Right cardiac atrium (tissue), 5 donors: ENCODE results near the gene SEPTIN5. TPM values are rescaled to one million over a fixed set of nuclear protein-coding genes. Genes with fewer than 3 reads are reported as not detected.

Experiments used
- ATAC-seq, 2 donors: fragments of 200-7000 bp; cut with Tn5 transposase; one replicate each; pipeline versions ENCODE4 v1.8.0 to v1.9.1; 2020; ENCODE audit warnings: moderate library complexity in 2 of 2, mild to moderate bottlenecking in 1 of 2
- DNase-seq, 3 donors: peaks; one replicate each; pipeline ENCODE4 v3.0.0-alpha.2; 2020
- H3K27ac ChIP-seq: one replicate; pipeline ENCODE4 v1.5.1; 2013; ENCODE audit warnings: mild to moderate bottlenecking, low read length, control low read depth, moderate library complexity
- H3K27me3 ChIP-seq: one replicate; pipeline ENCODE4 v1.6.1; 2013; ENCODE audit not compliant: control insufficient read depth, insufficient read depth
- H3K4me1 ChIP-seq: one replicate; pipeline ENCODE4 v1.6.1; 2013; ENCODE audit warnings: low read length; ENCODE audit not compliant: control insufficient read depth, insufficient read depth
- H3K4me3 ChIP-seq: one replicate; pipeline ENCODE4 v1.5.1; 2013; ENCODE audit warnings: low read length, control low read depth
- H3K9me3 ChIP-seq: one replicate; pipeline ENCODE4 v1.6.1; 2013; ENCODE audit warnings: low read length; ENCODE audit not compliant: control insufficient read depth
- WGBS: extraction: QIAGEN DNeasy Blood & Tissue Kit; methylation state at CpG from one replicate; pipeline ENCODE4 v1.1.7; 2013; 5-methylcytosine and 5-hydroxymethylcytosine counted together
- intact Hi-C, 4 donors: fragments of 100-400 bp; cut with DNase I; formaldehyde crosslinking; loops; one replicate each; pipeline versions ENCODE4 v1.11.0 to v1.14.0; 2022 to 2023
- long read RNA-seq, 4 donors: library from polyadenylated mRNA; unstranded; transcript quantifications; one replicate each; pipeline ENCODE4 v2.0.0, GENCODE V29; 2020 to 2021
- polyA plus RNA-seq: library from polyadenylated mRNA; stranded (reverse); fragments of 200-250 nt; gene quantifications from one replicate; pipeline ENCODE4 v1.2.3, GENCODE V29; 2013
- total RNA-seq, 4 donors: library from RNA; stranded (reverse); fragmentation: NEBNext Ultra II Directional; extraction: Animal tissue kit (Norgen Biotek cat#: 25700); gene quantifications; one replicate each; pipeline ENCODE4 v1.2.1, GENCODE V29; 2021
- donor health status: healthy with polysubstance abuse.
- donor health status: DM: no; HTN: yes; CAD: no.
- donor health status: DM: no; HTN: no; CAD: no.
- donor health status: DM: no; HTN: yes; CAD: no; lungs with severe emphysema.
- donor health status: DM: yes; HTN: yes; CAD: no.

SEPTIN5 gene
- total RNA-seq (100 to 1,000 TPM; 143 to 264 (median 199) TPM), polyA plus RNA-seq (243 TPM)
- long read RNA-seq, donor 1, transcript SEPT5-208 (11 exons, 2,241 nt): minor isoform, 12 of 783 reads
- long read RNA-seq, donor 1, transcript SEPT5-201 (11 exons, 1,588 nt): major isoform, 580 of 783 reads
- long read RNA-seq, donor 1, partial matches to known transcripts: 139 of 783 reads
- long read RNA-seq, donor 1, other reads (novel, unspliced or antisense): 52 of 783 reads
- long read RNA-seq, donor 2, transcript SEPT5-201 (11 exons, 1,588 nt): major isoform, 460 of 678 reads
- long read RNA-seq, donor 2, transcript SEPT5-208 (11 exons, 2,241 nt): minor isoform, 13 of 678 reads
- long read RNA-seq, donor 2, partial matches to known transcripts: 145 of 678 reads
- long read RNA-seq, donor 2, other reads (novel, unspliced or antisense): 59 of 678 reads
- long read RNA-seq, donor 3, transcript SEPT5-208 (11 exons, 2,241 nt): minor isoform, 48 of 1,584 reads
- long read RNA-seq, donor 3, transcript SEPT5-201 (11 exons, 1,588 nt): major isoform, 1,329 of 1,584 reads
- long read RNA-seq, donor 3, partial matches to known transcripts: 101 of 1,584 reads
- long read RNA-seq, donor 3, other reads (novel, unspliced or antisense): 106 of 1,584 reads
- long read RNA-seq, donor 4, transcript SEPT5-208 (11 exons, 2,241 nt): minor isoform, 10 of 664 reads
- long read RNA-seq, donor 4, transcript SEPT5-201 (11 exons, 1,588 nt): major isoform, 521 of 664 reads
- long read RNA-seq, donor 4, partial matches to known transcripts: 58 of 664 reads
- long read RNA-seq, donor 4, other reads (novel, unspliced or antisense): 75 of 664 reads

- WGBS: 2% methylated on average over 91 of the region's 106 CpGs
- Histone ChIP-seq H3K4me1 (no peaks in the 10 kb centered on the region), H3K9me3 (no peaks in the 10 kb centered on the region), H3K4me3 (peak within 1 kb of the TSS; percentile 69), H3K27ac (no peak within 1 kb of the TSS), H3K27me3 (no peaks in the 10 kb centered on the region)
- DNase-seq (peak in 2 of 3 donors; percentile 70 to 75), ATAC-seq (no peak)
- intact Hi-C loops: loop anchor here in 3 of 4 donors (5.0 kb wide), 2 partner anchors 32 to 37 kb away; no protein-coding TSS in a partner anchor
Observed at GRCh38 chr22:19714312-19715187, at the start of gene SEPTIN5. Gene SEPTIN5, plus strand, starts transcription at chr22:19714503. Its CDS starts 86 bp downstream, at chr22:19714589.

DNA sequence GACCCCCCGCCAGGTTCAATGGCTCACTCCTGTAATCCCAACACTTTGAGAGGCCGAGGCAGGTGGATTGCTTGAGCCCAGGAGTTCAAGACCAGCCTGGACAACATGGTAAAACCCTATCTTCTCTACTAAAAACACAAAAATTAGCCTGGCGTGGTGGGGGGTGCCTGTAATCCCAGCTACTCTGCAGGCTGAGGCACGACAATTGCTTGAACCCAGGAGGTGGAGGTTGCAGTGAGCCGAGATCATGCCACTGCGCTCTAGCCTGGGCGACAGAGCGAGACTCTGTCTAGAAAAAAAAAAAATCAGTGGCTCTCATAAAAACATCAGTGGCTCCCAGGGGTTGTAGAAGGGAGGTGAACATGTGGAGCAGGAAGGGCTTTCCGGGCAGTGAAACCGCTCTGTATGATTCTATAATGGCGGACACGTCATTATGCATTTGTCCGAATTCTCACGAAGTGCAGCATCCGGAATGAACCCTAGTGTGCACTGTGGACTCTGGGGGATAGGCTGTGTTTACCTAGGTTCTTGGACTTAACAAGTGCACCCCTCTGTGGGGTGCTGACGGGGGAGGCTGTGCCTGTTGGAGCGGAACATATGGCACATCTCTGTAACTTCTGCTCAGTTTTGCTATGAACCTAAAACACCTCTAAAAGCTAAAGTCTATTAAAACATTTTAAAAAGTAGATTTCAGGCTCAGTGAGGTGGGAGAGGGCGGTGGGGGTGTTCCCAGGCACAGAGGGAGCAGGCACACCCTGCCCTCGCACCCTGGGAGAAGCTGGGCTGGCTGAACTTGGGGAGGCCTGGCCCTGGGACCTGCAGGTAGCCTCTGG lies 49.1 kb upstream of the SEPTIN5 start:
- intact Hi-C loops: no loop called here
- no peaks in the 10 kb centered on the region for H3K4me1 ChIP-seq
- H3K27ac ChIP-seq: no peak overlapping the region
- no peaks in the 10 kb centered on the region for H3K9me3 ChIP-seq
- ATAC-seq (no peak), DNase-seq (no peak)
- no peak overlapping the region for H3K4me3 ChIP-seq
- 92% methylated on average over 19 of the region's 19 CpGs for WGBS
- no peaks in the 10 kb centered on the region for H3K27me3 ChIP-seq

DNA sequence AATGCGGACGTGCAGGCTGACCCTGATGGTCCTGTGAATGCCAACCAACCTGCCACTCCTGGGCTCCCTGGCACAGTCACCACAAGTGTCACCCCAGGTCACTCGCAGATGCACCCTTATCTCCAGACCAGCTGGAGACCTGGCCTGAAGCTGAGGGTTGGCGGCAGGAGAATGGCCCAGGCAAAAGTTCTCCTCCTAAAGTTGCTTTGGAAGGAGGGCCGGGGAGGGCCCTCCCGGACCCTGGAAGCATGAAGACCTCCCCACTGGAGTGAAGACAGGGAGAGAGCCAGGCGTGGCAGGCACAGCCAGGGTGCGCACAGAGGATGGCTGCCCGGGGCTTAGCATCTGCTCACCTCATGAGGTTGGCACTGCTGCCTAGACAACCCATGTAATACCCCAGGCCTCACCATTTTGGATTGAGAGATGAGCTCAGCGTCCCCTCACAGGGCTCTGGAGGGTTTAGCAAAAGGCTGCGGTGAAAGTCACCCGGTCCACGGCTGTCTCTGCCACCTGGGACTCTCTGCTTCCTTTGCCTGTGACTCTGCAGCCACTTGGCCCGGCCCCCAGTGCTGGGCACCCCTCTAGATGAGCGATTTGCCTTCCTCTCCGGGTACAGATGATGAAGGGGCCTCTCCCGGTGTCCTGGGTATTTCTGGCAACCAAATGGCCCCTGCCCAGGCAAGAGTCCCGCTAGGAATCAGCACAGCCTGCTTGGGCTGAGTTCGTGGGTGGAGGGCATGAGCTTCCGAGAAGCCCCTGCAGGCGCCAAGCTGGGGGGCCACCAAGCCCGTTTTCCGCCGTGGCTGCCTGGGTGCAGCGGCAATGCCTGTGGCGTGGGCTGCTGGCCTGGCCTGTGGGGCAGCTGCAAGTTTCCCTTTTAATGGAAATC lies 48.3 kb upstream of the SEPTIN5 start:
- Histone ChIP-seq H3K9me3 (no peaks in the 10 kb centered on the region), H3K4me3 (no peak overlapping the region), H3K4me1 (no peaks in the 10 kb centered on the region), H3K27ac (no peak overlapping the region), H3K27me3 (no peaks in the 10 kb centered on the region)
- ATAC-seq: no peak
- no peak for DNase-seq
- intact Hi-C loops: no loop called here
- 72% methylated on average over 26 of the region's 26 CpGs for WGBS

DNA sequence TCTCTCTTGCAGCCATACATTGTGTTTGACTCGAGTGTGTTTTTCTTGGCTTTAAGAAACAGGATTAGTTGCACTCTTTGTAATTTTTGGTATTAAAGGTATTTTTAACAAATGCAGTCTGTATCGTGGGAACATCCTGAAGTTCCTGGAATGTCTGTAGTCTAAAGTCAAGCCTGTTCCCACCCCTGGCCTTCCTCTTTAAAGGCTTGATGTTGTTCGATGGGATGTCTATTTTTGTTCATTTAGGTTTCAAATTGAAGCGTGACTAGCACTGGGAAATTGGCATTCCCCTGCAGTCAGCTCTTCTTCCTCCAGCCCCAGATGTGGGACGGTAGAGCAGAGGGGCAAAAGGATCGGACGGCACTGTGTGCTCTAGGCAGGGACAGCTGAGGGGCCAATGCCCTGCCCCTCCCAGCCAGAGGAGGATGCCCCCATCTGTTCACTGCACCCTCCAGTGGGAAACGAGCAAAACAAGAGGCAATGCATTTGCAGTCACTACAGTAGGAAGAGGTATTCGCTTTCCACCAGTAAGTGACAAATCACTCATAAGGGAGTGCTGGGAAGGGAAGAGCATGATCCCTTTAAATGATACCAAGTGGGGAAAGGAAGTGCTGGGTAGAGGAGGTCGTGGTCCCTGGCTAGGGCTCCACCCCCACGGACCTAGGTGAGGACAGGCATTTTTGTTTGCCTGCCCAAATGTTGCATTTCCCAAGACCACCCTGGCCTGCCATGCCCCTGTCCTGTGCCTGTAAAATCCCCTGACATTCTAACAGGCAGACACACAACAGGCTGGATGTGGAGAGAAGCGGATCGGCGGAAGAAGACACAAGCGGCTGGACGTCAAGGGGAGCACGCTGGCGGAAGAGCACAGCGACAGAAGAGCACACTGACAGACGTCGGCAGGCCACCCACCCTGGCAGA lies 47.4 kb upstream of the SEPTIN5 start:
- Histone ChIP-seq H3K4me3 (no peak overlapping the region), H3K9me3 (no peaks in the 10 kb centered on the region), H3K27ac (no peak overlapping the region), H3K4me1 (no peaks in the 10 kb centered on the region), H3K27me3 (no peaks in the 10 kb centered on the region)
- ATAC-seq (no peak), DNase-seq (no peak)
- intact Hi-C loops: no loop called here
- 61% methylated on average over 21 of the region's 21 CpGs for WGBS

DNA sequence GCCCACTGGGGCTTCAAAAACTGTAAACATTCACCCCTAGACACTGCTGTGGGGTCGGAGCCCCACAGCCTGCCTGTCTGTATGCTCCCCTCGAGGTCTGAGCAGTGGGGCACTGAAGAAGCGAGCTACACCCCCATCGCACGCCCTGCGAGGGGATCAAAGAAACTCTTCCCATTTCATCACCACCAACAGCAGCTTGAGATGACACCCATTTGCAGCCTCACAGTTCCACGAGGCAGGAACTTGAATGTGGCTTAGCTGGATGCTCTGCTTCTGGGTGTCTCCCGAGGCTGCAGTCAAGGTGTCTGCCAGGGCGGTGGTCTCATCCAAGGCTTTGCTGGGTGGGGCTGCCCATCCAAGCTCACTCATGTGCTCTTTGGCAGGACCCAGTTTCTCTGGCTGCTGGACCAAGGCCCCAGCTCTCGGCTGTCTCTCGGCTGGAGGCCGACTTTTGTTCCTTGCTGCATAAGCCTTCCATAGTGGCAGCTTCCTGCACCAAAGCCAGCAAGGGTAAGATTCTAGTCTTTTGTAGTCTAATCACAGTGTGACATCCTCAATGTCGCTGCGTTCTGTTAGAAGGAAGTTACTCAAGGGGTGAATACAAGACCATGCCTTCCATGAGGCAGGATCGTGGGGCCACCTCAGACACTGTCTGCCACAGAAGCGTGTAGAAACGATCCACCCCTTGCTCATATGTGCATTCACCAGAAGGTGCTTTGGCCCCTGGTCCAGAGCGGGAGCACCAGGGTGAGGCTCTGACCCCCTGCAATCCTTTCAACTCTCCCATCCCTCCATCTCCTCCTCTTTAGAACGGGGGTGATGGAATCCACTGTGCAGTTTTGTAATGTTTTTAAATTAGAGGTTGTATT lies 46.2 kb upstream of the SEPTIN5 start:
- Histone ChIP-seq H3K9me3 (no peaks in the 10 kb centered on the region), H3K4me1 (no peaks in the 10 kb centered on the region), H3K27ac (no peak overlapping the region), H3K4me3 (no peak overlapping the region), H3K27me3 (no peaks in the 10 kb centered on the region)
- no peak for ATAC-seq
- intact Hi-C loops: no loop called here
- 88% methylated on average over 19 of the region's 19 CpGs for WGBS
- no peak for DNase-seq

GRCh38 chr22:19668748-19669147 lies 45.6 kb upstream of the SEPTIN5 start:
- no peaks in the 10 kb centered on the region for H3K4me1 ChIP-seq
- intact Hi-C loops: no loop called here

GRCh38 chr22:19669570-19669969 lies 44.7 kb upstream of the SEPTIN5 start:
- H3K27me3 ChIP-seq: no peaks in the 10 kb centered on the region
- no peaks in the 10 kb centered on the region for H3K4me1 ChIP-seq
- 48% methylated on average over 4 of the region's 4 CpGs for WGBS
- DNase-seq: peak in 1 of 3 donors; percentile 62
- intact Hi-C loops: no loop called here
- no peak overlapping the region for H3K27ac ChIP-seq
- H3K9me3 ChIP-seq: no peaks in the 10 kb centered on the region
- H3K4me3 ChIP-seq: no peak overlapping the region
- ATAC-seq: no peak

More at GRCh38 chr22:19668748-19669147, 45.6 kb upstream of the SEPTIN5 start:
- H3K27ac ChIP-seq: no peak overlapping the region
- ATAC-seq (no peak), DNase-seq (no peak)
- H3K27me3 ChIP-seq: no peaks in the 10 kb centered on the region
- H3K4me3 ChIP-seq: no peak overlapping the region
- no peaks in the 10 kb centered on the region for H3K9me3 ChIP-seq
- 96% methylated on average over 10 of the region's 10 CpGs for WGBS

DNA sequence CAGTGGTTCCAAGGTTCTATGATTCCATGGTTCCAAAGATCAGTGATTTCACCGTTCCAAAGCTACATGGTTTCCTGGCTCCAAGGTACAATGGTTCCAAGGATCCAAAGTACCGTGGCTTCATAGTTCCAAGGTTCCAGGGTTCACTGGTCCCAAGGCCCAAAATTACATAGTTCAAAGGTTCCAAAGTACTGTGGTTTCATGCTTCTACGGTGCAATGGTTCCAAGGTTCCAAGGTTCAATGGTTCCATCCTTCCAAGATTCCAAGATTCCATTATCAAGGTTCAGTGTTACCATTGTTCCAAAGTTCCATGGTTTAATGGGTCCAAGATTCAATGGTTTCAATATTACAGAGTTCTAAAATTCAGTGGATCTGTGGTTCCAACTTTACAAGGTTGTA lies 43.0 kb upstream of the SEPTIN5 start:
- DNase-seq (no peak), ATAC-seq (no peak)
- Histone ChIP-seq H3K4me1 (no peaks in the 10 kb centered on the region), H3K9me3 (no peaks in the 10 kb centered on the region), H3K27ac (no peak overlapping the region), H3K4me3 (no peak overlapping the region), H3K27me3 (no peaks in the 10 kb centered on the region)
- intact Hi-C loops: no loop called here
- WGBS: 94% methylated on average over 3 of the region's 3 CpGs
